ENCODE data around the gene NUCB2.

The NUCB2 gene

DNA sequence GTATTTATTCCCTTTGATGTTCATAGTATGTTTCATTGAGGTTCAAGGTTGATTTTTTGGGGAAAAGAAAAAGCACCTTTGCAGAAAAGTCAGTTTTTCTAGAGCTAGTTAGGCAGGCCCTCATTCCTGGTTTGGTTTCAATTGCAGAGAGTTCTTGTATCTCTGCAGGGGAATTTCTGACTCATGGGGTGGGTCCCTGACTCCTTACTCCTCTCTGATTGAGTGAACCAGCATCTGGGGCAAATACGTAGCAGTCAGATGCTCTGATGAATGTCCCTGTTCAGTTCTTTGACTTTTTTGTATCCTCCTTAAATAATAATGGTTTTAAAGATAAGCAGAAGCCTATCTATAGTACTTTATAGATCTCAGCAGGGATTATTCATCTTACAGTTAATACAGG is 67.4 kb downstream of the NUCB2 start:
- DNase-seq, result no peak

DNA sequence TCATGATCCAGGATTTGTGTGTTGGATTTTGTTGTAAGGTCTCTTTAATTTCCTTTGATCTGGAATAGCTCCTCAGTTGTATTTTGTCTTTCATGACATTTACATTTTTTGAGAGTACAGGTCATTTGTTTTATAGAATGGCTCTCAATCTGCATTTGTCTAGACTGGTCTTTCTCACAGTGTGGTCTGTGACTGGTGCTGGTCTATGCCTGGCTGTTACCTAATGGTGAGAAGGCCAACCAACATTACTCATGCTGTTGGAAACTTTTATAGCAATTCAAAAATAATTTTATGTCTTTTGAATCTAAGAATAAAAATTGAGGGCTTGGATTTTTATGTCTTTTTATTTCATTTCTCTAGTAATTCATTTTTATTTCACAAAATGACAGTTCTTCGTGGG is 71.1 kb downstream of the NUCB2 start:
- DNase-seq, result no peak

DNA sequence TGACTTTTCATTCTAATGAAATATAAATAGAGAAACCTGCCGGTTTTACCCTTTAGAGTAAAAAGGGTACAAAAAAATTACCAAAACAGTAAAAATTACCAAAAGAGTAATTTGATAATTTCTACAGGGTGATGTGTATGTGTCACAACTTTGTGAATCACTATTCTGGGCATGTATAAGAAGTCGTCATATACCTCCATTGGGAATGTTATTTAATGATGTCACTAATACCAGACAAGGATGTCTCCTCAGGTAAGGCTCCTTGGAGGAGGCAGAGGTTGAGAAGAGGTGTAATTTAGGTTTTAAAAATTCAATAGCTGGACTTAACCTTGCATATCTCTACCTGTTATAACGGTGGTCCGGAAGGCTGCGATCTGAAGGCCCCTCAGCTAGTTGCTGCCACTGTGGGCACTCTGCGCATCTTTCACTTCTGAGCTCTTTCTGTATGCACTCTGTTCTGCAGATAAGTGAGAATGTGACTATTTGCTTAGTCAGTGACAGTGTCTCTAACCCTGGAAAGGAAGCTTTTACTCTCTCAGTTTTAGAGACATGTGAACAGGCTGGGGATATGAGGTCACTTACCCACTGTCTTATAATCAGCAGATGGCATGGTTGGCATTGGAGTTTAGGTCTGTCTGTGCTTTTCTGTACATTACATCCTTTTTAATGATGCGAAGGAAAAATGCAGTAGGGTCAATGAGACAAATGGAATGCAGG is 74.1 kb downstream of the NUCB2 start:
- no peak for DNase-seq

DNA sequence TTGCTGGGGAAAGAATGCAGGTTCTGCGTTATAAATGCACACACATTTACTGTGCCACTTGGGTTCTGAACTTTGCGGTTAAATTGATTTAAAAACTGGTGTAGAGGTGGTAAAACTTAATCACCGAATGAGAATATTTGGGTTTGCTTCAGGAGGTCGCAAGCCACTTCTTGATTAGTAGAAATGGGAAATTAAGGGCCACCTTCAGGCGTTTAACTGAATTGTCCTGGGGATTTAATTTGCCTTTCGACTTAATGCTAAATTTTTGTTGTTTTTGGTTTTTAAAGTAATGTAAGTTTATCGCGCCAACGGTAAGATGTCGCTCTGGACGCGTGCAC is 74.6 kb downstream of the NUCB2 start:
- DNase-seq, result no peak

DNA sequence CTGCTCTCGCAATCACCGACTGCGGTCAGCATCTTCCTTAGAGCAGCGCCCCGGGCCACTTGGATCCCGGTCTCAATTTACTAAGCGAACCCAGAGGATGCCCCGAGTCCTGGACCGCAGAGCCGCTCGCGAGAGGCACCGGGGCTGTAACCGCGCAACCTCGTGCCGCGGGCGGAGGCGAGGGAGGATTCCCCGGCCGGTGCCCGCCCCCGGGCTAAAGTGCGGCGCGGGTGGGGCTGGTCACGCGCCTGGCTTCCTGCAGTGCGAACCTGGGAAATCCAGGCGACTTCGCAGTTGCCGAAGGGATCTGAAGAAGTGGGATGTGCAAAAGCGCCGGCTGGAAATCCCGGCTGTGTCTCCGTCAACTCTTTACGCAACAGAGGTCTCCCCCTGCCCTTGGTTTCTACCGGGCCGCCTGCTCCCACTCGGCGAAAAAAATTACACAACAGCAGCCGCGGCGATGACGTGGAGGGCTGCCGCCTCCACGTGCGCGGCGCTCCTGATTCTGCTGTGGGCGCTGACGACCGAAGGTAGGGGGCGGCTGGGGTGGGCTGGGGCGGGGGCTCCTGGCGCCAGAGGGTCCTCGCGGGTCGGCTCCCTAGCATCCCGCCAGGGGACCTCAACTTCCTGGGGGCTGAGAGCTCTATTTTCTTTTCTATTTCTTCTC is 75.1 kb downstream of the NUCB2 start, which contains the start of gene NCR3LG1:
NCR3LG1 (plus strand) TSS at position 291 of the 667 bp plus-strand sequence; CDS start at position 461, 170 bp downstream.
- peak; percentile 13 to 48 (median 24) for DNase-seq

DNA sequence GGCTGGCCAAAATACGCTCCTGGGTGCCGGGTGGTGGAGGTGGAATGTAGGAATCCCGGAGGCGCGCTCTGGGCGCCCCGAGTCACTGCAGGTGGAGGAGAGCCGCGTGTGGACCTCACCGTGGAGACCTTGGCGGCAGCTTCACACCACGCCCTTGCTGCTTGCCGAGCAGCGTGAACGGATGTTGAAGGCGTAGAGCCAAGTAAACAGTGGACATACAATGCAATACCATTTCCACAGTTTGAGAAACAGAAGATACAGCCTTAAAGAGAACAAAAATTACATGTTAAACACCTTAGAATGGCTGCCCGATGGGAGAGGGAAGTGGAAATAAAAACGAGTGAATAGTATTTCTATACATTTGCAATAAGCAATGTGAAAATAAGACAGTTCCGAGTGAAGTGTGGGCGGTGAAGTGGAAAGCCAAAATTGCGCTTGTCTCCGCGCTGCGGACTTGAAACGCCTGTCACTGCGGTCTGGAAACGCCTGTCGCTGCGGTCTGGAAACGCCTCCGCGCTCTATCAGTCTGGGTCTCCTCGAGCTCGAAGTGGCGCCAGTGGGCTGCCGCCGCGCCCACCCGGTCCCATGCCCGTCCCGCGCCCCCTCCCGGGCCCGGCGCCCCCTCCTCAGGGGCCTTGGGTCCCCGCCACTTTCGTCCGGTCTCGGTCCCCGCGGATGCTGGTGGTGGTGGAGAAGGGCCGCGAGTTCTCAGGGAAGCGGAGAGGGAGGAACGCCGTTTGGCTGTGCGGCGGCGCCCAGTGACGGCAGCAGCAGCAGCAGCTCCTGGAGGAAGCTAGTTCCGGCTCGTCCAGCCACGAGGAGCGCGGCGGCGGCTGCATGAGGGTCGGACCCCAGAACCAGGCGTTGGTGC is 76.6 kb downstream of the NUCB2 start:
- peak in 1 of 4 experiments; percentile 21 for DNase-seq

DNA sequence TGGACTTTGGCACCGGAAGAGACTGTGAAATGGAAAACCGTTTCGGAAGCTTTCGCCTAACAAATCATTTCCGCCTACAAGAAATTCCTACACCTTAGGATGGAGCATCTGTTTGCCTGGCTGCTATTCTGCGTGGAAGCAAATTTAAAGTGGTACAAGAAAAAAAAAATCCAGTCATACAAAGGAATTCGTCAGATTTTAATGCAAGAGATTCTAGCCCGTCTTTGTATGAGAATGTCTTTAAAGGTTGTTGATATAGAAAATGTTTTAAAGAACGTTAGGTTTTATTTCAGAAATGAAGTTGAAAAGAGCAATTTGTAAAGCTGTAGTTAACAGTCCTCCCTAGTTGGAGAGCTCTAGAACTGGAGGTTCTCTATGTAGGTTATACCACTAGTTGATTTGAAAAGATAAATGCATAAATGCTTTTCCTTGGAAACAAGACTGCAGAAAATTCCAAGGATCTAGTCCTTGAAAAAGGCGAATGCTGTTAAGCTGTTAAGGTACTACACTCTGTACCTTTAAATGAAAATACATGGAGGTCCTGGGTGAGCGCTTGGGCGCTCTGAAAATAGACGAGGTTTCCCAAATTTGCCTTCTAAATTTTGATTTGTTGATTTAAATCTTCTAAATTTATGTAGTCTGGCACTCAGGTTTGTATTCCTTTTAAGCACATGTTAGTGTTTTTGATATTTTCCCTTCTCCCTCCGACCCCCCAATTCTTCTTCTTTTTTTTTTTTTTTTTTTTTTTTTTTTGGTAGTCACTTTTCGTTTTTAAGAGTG is 77.5 kb downstream of the NUCB2 start:
- DNase-seq, result no peak

DNA sequence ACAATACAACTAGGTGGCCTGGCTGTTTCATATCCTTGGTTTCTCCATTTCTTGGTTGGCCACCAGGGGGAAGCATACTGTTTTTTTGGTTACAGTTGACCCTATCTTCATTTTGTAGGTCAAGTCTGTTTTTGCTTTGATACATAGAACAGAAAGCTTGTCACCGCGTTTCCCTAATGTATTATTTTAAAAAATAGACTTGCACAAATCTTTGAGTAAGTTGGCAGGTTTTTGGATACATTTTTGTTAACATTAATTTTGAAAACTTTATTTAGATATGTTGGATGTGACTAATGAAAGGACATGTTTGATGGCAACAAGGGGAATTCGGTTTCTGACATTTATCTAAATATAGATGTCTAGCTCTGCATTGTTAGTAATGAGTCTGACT is 78.1 kb downstream of the NUCB2 start:
- DNase-seq, result peak; percentile 9 to 52 (median 17)

DNA sequence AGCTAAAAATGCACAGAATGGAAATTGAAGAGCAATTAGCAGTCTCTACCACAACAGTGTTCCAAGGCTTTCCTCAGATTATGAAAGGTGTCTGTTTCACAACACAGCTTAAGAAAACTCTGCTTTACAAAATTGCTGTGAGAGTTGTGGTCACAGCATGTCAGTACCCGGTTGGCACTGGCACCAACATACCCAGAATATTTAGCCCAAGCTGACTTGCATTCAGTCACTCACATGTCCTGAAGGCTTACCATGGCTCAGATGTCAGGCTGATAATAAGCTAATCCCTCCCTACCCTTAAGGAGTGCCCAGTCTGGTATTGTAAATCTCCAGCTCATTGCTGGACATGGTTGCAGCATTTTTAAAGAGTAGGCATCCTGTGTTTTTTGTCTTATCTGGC is 90.0 kb downstream of the NUCB2 start:
- no peak for DNase-seq

DNA sequence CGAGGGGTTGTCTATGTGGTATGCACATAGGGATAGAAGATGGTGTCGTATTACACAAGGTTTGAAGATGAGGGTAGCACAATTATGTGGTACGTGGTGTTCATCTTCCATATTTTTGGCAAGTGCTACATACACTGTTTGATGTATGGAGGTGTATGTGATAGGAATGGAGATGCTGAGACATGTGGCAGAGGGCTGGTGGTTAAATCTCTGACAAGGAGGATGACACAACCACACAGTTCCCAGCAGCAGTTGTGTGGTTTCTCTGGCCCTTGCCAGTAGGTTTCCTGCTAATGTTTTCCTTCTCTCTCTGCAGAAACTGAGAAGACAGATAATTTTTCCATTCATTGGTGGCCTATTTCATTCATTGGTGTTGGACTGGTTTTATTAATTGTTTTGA is 92.0 kb downstream of the NUCB2 start:
- no peak for DNase-seq

DNA sequence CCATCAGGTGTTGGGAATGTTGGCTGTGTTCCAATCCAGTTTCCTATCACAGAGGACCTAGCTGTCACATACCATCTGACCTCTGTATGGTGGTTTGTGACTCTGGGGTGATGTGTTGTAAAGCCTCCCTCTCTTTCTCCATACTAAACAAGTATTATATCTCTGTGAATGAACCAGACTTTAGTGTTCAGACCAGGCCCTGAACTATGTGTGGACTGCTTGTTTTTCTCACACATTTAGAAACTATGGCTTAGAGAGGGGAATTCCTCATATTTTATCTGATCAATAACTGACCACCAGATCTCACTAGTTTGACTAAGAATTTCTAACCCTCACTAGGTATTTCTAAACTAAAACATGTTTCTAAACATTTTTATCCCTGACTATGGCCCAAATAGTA is 92.6 kb downstream of the NUCB2 start:
- DNase-seq, result no peak

DNA sequence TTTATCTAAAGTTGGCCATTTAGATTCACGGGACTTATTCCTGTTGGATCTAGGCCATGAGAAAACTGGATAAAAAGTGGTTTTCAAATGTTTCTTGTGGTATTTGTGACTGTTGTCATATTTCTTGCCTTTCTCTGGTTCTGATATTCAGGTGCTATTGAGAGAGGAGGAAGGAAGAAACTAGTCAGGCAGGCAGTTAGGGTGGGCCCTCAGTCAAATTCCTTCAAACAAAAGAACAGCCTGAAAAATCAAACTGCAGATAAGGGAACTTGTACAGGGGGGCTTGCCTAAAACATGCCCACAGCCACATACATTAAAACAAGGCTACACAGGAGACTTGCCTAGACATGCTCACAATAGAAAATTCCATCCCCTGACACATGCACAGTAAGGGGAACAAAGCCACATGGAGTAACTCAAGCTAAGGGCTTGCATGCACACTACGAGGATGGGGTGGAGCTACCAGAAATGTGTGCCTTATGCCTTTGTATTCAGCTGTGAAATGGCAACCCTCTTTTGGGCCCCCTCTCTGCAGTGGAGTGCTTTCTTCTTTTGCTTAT is 93.2 kb downstream of the NUCB2 start:
- no peak for DNase-seq

DNA sequence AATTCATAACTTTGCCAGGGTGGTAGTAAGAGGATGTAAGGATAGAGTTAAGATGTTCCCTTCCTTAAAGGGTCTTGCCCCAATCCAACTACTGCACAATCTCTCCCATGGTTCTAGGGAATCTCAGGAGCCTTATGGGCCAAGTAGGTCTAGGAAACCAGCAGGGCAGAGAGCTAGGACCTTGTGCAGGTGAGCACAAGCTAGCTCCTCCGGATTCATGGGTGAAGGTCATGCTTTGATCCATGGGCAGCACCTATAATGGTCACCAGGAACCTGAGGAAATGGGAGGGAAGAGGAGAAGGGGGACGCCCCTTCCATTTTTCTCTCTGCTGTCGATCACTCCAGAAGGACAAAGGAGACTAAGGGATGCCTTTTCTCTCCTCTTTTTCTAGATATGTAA is 95.1 kb downstream of the NUCB2 start:
- no peak for DNase-seq

DNA sequence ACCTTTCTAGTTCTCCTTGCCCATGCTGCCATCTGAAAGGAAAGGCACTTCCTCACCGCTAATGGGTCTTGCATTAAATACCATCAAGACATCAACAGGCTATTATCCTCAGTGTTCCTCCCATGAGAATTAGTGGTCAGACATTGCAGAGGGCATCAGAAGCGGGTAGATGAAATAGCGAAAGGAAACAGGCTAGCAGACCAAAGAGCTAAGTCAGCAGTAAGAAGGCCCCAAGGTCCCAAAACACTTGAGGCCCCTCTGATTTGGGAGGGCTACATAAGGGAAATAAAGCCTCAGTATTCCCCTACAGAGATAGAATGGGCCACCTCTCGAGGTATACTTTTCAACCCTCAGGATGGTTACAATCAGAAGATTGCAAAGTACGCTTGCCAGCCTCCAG is 99.0 kb downstream of the NUCB2 start:
- DNase-seq, result no peak

DNA sequence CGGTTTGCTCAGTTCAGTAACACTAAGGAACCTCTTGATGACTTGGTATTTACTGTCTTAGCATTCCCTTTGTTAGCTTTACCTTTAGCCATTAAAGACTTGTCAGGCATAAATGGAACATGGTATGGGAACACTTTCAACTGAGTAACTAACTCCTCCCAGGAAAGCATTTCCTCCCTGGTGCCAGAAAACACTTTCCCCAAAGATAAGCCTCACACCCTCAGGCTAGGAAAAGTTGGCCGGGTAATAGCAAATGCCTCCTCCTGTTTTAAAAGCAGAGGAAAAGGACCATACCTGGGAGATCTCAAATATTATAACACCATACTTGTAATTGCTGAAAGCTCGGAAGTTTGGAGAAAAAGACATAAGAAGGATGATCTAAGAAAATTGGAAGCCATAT is 100.0 kb downstream of the NUCB2 start:
- no peak for DNase-seq

DNA sequence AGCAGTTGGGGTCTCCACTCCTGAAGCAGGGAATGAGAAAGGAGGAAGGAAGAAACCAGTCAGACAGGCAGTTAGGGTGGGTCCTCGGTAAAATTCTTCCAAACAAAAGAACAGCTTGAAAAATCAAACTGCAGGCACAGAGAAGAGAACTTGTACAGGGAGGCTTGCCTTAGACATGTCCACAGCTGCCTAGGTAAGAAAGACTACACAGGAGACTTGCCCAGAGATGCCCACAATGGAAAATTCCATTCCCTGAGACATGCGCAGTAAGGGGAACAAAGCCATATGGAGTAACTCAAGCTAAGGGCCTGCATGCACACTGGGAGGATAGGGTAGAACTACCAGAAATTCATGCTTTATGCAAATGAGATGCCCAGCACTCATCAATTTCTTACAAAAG is 102.1 kb downstream of the NUCB2 start:
- no peak for DNase-seq

DNA sequence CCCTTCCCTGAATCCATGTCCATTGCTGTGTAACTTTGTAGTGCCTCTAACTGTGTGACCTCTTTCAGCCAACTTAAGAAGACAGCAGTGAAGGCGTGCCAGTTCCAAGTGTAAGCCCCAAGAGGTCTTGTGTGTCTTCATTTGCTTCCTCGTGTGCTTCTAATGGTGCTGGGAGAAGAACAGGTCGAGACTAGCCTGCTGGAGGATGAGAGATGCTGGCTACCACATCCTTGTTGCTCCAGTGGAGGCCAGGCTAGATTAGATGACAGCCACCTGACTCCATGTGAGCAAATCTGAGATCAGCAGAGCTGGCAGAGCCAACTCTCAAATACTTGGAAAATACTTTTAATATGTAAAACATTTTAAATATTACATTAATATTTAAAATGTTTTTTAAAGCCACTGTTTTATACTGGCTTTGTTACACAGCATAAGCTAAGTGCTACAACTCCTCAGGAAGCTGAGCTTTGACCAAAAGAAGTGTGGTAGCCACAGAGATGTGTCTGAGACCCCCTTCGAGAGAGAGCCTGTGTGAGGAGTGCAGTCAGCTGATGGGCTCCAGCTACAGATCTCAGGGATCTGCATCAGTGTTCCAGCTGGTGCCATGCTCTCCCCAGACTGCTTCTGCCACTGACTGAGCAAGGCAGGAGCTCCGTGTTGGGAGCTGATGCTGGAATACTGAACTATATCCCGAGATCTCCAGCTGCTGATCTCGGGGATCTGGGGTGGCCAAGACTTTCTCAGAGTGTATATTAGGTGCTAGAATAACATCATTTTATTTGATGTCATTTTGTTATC is 103.0 kb downstream of the NUCB2 start:
- no peak for DNase-seq

DNA sequence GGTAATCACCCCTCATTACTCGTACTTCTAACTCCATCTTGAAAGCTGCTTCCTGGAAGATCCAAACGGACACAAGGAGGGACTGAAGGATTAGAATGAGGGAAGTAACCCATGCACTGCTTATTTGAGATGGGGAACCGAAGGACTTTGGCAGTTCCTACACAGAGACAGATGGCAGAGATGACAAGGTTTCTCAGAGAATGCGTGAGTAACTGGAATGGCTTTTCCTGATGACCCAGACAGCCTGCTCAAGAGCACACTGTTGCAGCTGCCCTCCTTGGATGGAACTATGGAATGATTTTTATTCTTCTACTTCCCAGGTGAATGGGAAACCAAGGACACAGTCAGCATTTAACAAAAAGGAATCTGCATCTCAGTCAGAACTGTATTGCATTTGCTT is 104.6 kb downstream of the NUCB2 start:
- no peak for DNase-seq

Measured in activated CD4-positive, CD25-positive, alpha-beta regulatory T cell (primary cell).